ENCODE results near the gene TYMP. TPM values are rescaled to one million over a fixed set of nuclear protein-coding genes. Genes with fewer than 3 reads are reported as not detected.

The TYMP gene
- total RNA-seq, 1 experiment from 2014 or later: 5.9 TPM

DNA sequence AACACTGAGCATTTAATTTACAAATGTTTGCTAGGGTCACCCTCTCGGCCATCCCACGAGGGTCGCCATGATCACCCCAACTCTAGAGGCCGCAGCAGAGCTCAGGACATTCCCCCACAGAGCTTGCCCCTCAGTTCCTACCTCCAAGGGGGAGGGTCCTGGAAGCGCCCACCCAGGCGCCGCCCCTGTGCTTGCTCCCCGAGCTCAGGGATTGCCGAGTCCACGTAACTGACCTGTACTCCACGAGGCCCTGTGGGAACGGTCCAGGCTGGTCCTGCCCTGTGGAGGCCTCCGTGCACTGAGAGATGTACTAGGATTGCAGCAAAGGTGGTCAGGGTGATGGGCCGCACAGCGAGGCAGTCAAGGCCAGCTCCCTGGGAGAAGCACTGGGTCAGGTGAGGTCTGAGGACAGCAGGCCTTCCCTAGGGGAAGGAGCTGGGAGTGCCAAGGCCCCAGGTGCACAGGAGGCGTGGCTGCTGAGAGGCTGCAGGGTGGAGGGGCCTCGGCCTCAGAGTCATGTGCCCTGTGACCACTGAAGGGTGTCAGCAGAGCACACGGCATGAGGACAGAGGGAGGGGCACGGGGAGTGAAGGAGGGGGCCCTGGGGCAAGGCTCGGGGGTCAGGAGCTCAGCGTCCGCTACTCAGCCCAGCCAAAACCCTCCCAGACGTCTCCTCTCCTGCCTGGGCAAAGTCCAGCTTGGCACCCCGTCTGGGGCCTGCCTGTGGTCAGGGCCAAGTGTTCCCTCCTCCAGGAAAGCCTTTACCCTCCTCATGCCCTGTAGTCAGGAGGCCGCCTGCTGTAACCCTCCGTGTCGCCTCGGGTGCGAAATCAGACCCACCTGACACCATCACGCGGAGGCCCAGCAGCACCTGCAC is 45.6 kb downstream of the TYMP start:
- H3K4me2 ChIP-seq: no peak overlapping the region
- H3K9me2 ChIP-seq (ENCODE audit: insufficient read depth): no peaks in the 10 kb centered on the region
- peaks cover 17% of the 10 kb centered on the region; the same call in 1 of the 2 replicates for H3K4me1 ChIP-seq (replicated peaks; ENCODE audit: insufficient read depth)
- H4K20me1 ChIP-seq (ENCODE audit: insufficient read depth): peaks cover 9% of the 10 kb centered on the region
- H3K27me3 ChIP-seq (ENCODE audit: insufficient read depth, low read depth): no peaks in the 10 kb centered on the region
- no peaks in the 10 kb centered on the region for H3K79me2 ChIP-seq (ENCODE audit: low read depth)
- no peak for DNase-seq
- H3K9me3 ChIP-seq (ENCODE audit: insufficient read depth, low read depth): no peaks in the 10 kb centered on the region
- ChIA-PET CTCF (no interaction called here), POLR2A (ENCODE audit: unreplicated experiment) (interaction anchor here (0.6 kb wide), 1 partner anchor 11 kb away, joined by 3 read pairs; no protein-coding TSS in a partner anchor)
- peaks cover 29% of the 10 kb centered on the region for H3F3A ChIP-seq (ENCODE audit: insufficient read depth, low read depth)
- no peak overlapping the region for H3K27ac ChIP-seq
- BruUV-seq (replicated peaks): no TSS peak
- H3K4me3 ChIP-seq: no peak overlapping the region
- TF ChIP-seq, protein P1, sequence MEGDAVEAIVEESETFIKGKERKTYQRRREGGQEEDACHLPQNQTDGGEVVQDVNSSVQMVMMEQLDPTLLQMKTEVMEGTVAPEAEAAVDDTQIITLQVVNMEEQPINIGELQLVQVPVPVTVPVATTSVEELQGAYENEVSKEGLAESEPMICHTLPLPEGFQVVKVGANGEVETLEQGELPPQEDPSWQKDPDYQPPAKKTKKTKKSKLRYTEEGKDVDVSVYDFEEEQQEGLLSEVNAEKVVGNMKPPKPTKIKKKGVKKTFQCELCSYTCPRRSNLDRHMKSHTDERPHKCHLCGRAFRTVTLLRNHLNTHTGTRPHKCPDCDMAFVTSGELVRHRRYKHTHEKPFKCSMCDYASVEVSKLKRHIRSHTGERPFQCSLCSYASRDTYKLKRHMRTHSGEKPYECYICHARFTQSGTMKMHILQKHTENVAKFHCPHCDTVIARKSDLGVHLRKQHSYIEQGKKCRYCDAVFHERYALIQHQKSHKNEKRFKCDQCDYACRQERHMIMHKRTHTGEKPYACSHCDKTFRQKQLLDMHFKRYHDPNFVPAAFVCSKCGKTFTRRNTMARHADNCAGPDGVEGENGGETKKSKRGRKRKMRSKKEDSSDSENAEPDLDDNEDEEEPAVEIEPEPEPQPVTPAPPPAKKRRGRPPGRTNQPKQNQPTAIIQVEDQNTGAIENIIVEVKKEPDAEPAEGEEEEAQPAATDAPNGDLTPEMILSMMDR (conservative IDR thresholded peaks at IDR 0.05): no peak
- no peak for TF ChIP-seq EZH2 (IDR thresholded peaks at IDR 0.05; ENCODE audit: low read depth)
- peaks cover 7% of the 10 kb centered on the region for H3K36me3 ChIP-seq (ENCODE audit: low read depth)
- intact Hi-C loops (cut with micrococcal nuclease; ENCODE audit: unreplicated experiment): no loop called here
- no peak overlapping the region for H2AFZ ChIP-seq

DNA sequence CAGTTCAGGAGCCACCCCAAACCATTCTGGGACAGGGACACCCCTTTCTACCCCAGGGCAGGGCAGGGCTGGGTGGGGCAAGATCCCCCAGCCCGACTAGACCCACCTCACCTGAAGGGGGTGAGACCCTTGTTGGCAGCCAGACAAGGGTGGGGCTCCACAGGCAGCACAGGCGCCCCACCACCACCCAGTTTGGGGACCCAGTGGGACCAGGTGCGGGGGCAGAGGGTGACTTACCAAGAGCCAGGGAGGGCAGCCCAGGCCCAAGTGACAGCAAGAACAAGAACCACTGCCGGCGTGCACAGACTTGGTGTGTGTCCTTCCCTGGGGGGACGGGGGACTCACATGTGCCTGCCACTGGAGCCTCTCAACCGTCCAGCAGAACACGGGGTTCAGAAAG is 46.3 kb downstream of the TYMP start:
- DNase-seq: no peak
- POLR2A ChIA-PET (ENCODE audit: unreplicated experiment): no interaction called here
- Histone ChIP-seq H3K79me2 (ENCODE audit: low read depth) (no peaks in the 10 kb centered on the region), H3F3A (ENCODE audit: insufficient read depth, low read depth) (peaks cover 29% of the 10 kb centered on the region), H3K4me2 (peak overlapping the region; percentile 96; the same call in 1 of the 2 replicates), H3K27ac (no peak overlapping the region), H3K27me3 (ENCODE audit: insufficient read depth, low read depth) (no peaks in the 10 kb centered on the region), H3K4me1 (replicated peaks; ENCODE audit: insufficient read depth) (peaks cover 17% of the 10 kb centered on the region; the same call in 1 of the 2 replicates), H3K4me3 (no peak overlapping the region), H3K9me3 (ENCODE audit: insufficient read depth, low read depth) (no peaks in the 10 kb centered on the region), H3K9me2 (ENCODE audit: insufficient read depth) (no peaks in the 10 kb centered on the region), H3K36me3 (ENCODE audit: low read depth) (peaks cover 7% of the 10 kb centered on the region), H2AFZ (no peak overlapping the region), H4K20me1 (ENCODE audit: insufficient read depth) (peaks cover 9% of the 10 kb centered on the region)
- BruUV-seq (replicated peaks): no TSS peak
- CTCF ChIA-PET: no interaction called here
- TF ChIP-seq EZH2 (IDR thresholded peaks at IDR 0.05; ENCODE audit: low read depth): no peak
- TF ChIP-seq, protein P1 (conservative IDR thresholded peaks at IDR 0.05): no peak
- intact Hi-C loops (cut with micrococcal nuclease; ENCODE audit: unreplicated experiment): no loop called here

DNA sequence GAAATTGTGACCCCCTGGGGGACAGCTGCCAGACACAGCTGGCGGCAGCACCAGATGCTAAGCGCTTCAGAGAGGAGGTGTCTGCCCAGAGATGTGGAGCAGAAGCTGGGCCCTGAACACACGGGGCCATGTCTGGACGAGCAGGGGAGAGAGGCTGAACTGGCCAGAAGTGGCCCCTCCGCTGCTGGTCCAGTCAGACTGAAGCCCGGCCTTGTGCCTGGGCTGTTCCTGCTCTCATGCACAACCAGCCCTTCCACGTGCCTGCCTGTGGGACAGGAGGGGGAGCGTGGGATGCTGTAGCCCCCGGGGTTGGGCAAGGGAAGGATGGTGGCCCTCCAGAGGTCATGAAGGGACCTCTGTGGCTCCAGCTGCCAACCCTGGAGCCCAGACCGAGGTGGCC is 46.7 kb downstream of the TYMP start:
- Histone ChIP-seq H3K9me2 (ENCODE audit: insufficient read depth) (no peaks in the 10 kb centered on the region), H3K79me2 (ENCODE audit: low read depth) (no peaks in the 10 kb centered on the region), H3K4me3 (peak overlapping the region; percentile 87; the same call in 1 of the 2 replicates), H3K27ac (no peak overlapping the region), H4K20me1 (ENCODE audit: insufficient read depth) (peaks cover 9% of the 10 kb centered on the region), H3K27me3 (ENCODE audit: insufficient read depth, low read depth) (no peaks in the 10 kb centered on the region), H3K9me3 (ENCODE audit: insufficient read depth, low read depth) (no peaks in the 10 kb centered on the region), H3K4me2 (peak overlapping the region; percentile 96), H2AFZ (no peak overlapping the region), H3F3A (ENCODE audit: insufficient read depth, low read depth) (peaks cover 29% of the 10 kb centered on the region), H3K4me1 (replicated peaks; ENCODE audit: insufficient read depth) (peaks cover 17% of the 10 kb centered on the region; the same call in 1 of the 2 replicates), H3K36me3 (ENCODE audit: low read depth) (peaks cover 7% of the 10 kb centered on the region)
- intact Hi-C loops (cut with micrococcal nuclease; ENCODE audit: unreplicated experiment): no loop called here
- CTCF ChIA-PET: no interaction called here
- no TSS peak for BruUV-seq (replicated peaks)
- no peak for DNase-seq
- no peak for TF ChIP-seq EZH2 (IDR thresholded peaks at IDR 0.05; ENCODE audit: low read depth)
- TF ChIP-seq, protein P1 (conservative IDR thresholded peaks at IDR 0.05): no peak
- POLR2A ChIA-PET (ENCODE audit: unreplicated experiment): no interaction called here
